NCI-H1694 treated with DMSO at 0.1 percent for 48 hours (cell line): Measurements from ENCODE around the gene ADARB1.

Experiments
- DNase-seq: peaks from one replicate; lab custom pipeline; 2025; lab: John Stamatoyannopoulos, UW

Gene ADARB1

DNA sequence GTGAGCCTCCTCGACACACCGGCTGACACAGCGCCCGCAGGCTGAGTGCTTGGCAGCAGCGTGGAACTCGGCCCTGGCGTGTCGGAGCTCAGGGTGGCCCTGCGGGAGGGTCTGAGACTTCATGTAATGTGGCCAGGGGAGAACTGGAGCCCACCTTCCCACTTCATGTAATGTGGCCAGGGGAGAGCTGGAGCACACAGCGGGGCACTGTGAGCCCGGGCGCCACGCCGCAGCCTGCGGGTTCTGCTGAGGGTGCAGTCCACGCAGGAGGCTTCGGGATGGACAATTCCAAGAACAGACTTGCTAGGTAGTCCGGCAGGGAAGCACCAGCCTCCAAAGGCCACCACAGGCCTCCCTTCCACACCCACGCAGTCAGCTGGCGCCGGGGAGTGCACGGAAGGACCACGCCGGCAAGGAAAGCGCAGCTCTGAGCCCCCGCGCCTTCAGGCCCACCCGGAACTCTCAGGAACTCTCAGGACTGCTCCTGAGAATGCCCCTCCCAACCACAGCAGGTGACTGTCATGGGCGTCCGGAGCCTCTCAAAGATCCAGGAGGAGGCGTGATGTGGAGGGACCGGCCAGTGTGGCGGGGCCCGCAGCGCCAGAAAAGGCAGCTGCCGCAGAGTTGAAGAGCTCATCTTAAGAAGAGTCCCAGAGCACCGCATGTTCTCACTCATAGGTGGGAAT lies 19.3 kb upstream of the ADARB1 start:
- DNase-seq: no peak

DNA sequence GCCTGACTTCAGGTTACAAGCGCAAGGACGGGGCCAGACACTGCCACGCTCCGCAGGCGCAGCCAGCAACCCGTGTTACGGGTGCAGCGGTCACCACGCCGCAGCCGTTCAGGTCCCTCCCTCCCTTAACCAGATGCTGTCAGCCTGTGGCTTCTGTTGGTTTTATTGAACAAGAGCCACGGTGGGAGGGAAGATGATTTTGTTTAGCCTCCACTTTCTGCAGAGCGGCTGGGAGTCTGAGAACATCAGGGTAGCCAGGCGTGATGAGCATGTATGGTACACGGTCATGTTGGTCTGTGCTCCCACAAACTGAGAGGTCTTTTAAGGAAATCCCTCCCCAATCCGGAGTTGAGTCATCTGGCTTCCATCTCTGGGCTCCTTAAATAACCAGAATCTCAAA lies 18.5 kb upstream of the ADARB1 start:
- DNase-seq: no peak

DNA sequence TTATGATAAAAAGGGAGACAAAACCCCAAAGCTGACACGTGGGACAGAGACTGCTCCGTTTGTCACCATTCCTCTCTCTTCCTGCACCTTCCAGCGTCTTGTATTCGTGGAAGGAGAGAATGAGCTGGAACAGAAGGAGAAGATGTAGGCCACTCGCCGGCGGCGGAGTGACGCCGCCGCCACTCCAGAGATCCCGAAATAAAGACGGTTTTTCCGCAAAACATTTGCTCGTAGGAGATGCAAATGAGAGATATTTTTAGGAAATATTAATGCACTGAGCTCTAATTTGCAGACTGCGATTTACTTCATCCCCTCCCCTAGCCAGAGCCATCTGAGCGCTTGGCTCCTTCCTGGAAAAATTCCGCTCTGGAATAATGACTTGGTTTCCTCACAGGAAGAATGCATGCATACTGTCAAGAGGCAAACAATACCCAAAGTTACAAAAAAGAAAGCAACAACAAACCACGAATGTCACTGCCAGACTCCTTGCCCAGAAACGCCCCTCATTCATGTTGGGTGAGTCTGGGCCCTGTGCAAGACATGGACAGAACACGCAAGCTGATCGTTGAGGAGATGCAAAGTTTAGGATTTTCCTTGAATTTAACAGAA lies 18.0 kb upstream of the ADARB1 start:
- DNase-seq: no peak

DNA sequence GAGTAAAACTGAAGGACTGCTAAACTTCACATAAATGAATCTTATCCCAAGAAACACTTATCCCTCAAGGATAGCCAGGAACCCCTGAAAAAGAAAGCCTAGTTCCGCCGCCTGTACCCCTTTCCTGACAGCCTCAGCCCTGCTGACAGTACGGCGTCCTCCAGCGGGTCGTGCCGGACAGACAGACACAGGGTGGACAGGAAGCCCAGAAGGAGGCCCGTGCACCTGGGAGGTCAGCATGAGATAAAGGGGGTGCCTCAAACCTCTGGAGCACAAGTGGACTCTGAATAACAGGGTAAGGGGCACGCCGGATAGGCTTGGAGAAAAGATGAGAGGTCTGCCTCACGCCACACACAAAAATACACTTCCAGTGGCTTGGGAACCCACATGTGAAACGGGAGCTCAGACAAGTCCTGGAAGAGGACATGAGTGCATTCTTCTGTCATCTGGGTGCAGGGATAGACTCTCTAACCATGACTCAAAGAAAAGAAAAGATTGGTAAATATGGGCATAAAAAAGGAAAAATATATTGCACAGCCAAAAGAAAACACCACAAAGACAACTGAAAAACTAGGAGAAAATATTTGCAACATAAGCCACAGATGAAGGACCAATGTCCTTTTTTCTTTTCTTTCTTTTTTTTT lies 17.3 kb upstream of the ADARB1 start:
- DNase-seq: no peak

DNA sequence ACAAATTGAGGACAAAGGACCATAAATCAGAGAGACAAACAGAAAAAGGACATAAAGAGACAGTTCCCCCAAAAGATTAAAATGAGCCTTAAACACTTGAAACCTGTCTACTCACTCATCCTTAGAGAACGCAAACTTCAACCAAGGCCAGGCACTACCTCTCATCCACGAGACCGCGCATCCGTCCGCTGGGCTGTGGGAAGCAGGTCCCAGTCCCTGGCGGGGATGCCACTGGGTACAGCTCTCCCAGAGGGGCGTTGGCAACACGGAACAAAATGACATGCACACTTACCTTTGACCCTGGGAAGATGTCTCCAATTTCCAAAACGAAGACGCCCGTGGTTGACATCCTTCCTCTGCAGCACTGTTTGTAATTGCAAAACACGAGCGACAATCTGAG lies 16.5 kb upstream of the ADARB1 start:
- no peak for DNase-seq

DNA sequence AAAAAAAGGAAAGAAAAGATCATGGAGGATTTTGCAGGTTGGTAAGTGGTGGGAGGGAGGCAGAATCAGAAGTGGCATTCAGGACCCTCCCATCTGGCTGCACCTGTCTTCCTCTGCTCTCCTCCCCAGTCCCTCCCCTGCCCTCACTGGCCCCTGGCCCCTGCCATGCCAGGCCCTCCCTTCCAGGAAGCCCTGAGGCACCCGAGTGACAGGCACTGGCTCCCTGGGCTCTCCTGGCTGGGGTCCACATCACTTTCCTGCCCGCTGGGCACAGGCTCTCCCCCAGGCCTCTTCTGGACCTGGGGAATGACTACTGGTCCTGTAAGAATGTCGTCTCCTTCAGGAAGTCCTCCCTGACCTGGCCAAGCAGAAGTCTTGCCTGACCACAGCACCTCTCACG lies 15.3 kb upstream of the ADARB1 start:
- DNase-seq: no peak

DNA sequence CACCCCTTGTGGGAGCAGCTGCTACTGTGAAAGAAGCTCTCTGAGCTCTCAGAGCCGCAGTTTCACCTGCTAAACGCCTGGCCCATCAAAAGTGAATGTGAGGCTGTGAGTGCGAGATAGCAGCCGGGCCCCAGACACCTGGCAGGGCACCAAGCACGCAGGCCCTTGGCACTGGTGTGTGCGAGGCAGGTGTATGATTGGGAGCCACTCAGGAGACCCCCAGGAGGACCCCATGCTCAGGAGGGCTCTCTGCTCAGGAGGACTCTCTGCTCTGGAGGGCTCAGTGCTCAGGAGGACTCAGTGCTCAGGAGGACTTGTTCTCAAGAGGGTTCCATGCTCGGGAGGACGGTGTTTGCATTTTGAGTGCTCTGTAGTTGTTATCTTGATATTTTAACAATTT lies 14.3 kb upstream of the ADARB1 start:
- DNase-seq: no peak

DNA sequence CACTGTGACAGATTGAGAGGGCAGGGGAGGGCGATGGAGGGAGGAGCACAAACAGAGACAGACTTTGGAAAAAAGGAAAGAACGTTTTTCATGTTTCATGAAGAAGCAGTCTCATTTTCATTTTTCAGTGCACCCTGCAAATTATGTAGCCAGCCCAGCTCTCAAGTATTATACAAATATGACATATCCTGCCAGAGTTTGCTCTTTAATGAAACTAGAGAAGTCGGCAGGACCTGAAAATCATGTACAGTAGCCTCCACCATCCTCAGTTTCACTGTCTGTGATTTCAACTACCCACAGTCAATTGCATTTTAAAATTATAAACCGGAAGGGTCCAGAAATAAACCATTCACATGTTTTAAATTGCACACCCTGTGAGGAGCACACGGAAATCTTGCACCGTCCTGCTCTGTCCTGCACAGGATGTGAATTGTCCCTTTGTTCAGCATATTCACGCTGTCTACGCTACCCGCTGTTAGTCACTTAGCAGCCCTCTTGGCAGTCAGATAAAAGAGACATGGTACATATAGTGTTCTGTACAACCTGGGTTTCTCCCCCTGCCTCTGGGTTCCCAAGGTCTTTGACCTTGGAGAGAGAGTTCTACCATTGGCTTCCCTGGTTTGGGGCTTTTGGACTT lies 13.6 kb upstream of the ADARB1 start:
- DNase-seq: no peak

DNA sequence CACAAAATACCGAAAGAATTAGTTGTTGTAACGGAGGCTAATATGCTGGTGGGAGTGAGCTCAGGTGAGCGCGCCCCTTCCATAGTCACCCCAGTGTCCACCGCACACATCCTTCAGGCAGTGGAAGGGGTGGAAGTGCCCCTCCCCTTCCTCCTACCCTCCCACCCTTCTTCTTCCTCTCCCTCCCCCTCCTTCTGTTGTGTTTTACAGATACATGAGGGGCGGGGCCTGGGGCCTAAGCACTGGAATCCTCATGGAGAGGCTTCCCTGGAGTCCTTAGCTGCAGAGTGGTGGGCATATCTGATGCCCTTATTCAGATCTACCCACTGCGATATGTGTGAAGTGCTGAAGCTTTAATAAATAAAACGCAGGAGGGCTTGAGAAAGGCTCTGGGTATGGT lies 10.3 kb upstream of the ADARB1 start:
- no peak for DNase-seq

DNA sequence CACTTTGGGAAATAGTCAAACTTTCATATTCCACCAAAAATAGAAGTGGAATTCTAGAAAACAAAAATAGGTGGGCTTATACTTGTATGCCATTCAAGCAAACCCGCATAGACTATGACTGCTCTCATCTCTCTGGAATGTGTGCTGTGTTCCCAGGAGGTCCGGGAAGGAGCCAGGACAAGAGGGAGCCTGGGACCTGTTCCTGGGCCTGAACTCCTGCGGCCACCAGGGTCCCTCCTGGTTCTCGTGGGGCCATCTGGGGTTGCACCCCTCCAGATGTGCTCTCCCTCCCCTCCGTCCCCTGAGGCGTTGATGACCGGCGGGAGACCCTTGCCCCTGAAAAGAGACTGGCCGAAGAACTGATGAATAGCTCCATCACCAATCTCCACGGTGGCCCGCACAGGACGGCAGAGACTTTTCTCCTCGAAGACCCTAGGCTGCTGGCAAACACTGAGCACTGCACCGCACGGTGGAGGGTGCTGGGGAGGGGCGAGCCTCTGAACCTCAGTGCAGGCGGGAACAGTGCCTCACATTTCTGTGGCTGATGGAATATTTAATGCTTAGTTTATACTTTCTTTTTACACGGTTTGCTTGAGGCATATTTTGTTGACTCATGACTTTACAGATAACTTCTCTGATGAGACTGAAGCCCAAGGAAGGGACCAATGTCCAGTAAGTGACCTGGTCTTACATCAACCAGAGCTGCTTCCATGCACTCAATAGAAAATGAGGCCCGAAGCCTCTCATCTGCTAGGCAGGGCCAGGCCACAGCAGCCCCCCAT lies 9.6 kb upstream of the ADARB1 start:
- no peak for DNase-seq

DNA sequence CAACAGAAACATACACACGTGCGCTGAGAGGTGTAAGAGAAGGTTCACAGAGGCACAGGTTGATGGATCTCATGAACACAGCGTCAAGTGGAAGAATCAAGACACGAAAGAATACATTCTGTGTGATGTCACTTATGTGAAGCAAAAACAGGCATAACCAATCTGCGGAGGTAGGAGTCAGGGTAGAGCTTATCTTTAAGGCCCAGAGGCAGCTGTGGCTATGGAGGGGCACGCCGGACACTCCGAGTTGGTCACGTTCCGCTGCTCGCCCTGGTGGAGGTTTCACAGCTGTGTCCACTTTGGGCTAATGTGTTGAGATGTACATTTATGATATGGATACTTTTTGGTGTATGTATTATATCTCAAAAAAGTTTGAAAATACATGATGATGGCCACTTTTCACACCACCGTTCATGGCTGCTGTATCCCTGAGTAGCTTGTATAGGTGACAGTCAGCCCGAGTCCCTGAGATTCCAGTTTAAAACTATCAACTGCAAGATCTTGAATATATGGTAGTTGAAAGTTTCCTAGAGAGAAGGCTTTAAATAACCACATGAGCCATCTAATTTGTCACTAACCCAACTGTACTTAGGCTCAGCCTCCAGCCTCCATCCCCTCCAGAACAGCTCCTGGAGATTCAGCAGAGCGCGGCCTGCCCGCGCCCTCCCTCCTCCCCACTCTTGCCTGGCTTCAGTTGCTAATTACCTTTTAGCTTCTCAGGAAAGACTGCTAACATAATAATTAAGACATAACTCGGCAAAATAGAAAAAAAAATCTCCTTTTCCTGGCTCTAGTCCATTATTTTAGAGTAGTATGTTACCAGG lies 6.7 kb upstream of the ADARB1 start:
- no peak for DNase-seq

DNA sequence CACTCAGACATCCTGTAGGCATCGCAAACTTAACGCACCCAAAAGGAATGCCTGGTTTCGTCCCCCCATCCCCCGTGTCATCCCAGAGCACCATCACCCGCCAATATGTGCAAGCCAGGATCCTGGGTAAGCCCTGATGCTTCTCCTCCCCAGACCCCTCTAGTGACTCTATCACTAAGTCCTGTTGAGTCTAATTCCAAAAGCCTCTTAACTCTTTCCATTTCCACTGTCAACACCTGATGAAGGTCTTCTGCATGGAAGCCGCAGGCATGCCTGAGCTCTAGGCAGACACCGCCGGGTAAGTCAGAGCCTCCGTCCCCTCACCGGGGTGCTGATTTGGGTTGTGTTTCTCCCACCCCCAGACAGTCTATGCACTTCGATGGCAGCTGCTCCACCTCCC lies 5.3 kb upstream of the ADARB1 start:
- DNase-seq: no peak

DNA sequence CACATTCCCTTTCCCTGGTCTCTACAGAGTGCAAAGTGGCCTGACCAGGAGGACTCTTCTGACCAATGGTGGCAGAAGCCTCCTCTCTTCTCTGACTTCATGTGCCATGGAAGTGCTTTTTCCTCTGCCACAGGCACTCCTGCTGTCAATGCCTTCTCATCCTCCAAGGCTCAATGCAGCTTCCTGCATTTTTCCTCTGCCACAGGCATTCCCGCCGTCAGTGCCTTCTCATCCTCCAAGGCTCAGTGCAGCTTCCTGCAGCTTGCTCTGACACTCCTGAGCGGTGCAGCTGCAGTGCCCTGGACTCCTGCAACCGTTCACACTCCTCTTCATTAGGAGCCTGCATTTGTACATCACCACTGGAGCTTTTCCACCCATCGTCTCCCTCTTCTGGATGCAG lies 4.7 kb upstream of the ADARB1 start:
- no peak for DNase-seq

DNA sequence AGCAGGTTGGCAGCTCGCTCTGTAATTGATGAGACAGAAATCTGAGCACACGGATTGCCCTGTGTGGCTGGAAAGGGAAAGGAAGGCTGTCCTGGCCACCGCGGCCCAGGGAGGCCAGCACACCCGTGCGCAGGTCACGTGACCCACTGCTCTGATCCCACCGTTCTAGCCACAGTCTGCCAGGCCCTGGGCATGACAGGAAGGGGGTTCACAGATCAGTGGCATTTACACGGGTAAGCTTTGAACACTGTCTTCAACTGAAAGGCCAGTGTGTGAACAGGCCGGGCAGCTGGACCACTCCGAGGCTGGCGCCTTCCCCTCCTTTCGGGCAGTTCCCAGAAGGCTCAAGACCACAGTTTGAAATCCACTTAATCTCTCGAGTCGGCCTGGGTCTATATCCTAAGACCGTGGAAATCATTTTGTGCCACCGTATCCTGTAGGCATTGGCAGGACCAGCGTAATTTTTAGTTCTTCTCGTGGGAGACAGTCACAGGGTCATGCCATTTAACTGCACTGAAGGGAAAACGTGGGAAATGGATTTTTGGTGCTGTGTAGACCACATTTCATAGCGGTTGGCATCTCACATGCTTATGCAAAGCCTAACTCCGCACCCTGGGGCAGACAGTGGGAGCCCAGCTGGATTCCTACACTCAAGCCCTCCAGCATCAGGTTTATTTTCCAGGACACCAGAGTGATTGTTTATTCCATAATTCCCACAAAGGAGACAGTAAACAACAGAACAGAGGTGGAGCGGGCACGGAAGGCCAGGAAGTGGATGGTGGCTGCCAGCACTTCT lies 3.1 kb upstream of the ADARB1 start:
- DNase-seq: no peak

DNA sequence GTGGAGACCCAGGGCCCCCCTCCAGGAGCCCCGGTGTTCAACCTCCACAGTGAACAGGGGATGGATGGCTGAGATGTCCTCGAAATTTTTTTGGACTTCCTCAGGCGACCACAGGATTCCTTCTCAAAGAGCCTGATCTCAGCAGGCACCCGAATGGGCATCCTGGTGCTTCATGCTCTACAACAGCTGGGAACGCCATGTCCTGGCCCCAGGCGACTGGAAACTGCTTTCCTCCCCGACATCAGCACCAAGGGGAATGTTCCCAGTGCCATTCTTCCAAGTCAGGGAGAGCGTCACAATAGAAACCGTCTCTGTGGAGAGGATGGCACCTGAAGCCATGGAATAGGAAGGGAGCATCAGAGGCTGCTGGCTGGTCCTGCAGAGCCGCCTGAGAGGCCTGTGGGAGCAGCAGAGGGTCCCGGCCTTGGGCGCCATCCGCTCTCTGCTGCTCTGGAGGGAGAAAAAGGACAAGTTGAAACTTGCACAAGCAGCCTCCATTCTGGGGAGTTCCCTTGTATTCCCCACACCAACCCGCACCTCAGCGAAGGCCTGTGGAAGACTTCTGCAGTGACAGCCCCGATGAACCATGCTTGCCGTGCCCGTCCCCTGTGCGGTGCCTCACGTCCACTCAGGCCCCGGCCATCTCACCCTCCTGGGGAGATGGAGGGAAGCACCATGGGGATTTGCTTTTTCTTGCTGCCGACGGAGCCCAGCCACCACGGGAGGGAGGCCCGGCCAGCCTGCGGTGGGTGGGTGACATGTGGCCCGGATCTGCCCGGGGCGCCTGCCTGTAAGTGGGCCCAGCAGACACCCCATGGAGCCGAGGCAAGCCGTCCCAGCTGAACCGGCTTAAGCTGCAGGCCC lies 2.3 kb upstream of the ADARB1 start:
- DNase-seq: no peak

DNA sequence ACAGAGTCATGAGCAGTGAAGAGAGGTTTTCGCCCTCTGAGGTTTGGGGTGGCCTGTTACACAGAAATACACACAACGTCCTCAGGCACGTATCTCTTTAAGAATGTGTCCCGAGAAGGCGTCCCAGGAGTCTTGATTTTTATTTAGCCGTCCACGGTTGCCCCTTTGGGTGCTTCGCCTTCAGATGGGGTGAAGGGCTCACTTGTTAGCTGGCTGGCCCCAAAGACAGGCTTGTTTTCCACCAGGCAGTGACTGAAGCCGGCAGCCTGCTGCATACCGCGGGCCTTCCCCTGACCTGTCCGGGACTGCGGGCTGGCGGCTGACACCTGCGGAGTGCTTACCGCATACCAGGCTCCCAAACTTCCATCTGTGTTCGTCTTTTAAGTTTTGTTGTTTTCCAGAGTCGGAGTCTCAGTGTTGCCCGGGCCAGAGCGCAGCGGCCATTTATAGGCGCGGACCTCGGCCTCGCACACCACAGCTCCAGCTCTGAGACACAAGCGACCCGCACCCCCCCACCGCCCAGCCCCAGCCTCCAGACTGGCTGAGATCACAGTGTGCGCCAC lies 1.6 kb upstream of the ADARB1 start:
- no peak for DNase-seq

DNA sequence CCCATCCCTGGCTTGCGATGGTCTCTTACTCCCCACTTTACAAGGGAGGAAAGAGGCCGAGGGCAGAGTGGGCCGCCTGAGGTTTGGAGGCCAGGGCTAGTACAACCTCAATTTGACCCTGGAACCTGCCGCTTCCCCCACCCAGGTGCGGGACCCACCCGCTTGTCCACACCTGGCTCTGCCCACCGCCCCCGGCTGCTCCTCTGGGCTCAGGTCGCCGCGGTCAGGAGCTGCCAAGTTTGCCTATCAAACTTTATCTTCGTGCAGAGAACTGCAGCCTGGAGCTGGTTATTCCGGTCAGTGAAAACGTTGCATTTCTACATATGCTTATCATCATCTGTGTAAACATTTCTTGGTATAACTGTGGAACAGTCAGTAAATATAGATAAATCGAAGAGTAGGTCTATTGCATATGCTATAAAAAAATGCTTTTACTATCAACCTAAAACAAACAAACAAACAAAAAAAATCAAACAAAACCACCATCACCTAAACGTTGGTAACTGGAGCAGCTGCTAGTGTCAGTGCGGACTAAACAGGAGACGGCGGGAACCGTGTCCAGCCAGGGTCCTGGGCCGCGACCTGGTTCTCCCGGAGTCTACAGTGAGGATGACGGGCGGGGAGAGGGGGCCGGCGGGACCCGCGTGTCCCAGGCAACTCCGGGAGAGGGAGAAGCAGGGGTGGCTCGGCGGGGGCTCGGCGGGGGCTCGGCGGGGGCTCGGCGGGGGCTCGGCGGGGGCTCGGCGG lies 906 bp upstream of the ADARB1 start:
- DNase-seq: no peak

DNA sequence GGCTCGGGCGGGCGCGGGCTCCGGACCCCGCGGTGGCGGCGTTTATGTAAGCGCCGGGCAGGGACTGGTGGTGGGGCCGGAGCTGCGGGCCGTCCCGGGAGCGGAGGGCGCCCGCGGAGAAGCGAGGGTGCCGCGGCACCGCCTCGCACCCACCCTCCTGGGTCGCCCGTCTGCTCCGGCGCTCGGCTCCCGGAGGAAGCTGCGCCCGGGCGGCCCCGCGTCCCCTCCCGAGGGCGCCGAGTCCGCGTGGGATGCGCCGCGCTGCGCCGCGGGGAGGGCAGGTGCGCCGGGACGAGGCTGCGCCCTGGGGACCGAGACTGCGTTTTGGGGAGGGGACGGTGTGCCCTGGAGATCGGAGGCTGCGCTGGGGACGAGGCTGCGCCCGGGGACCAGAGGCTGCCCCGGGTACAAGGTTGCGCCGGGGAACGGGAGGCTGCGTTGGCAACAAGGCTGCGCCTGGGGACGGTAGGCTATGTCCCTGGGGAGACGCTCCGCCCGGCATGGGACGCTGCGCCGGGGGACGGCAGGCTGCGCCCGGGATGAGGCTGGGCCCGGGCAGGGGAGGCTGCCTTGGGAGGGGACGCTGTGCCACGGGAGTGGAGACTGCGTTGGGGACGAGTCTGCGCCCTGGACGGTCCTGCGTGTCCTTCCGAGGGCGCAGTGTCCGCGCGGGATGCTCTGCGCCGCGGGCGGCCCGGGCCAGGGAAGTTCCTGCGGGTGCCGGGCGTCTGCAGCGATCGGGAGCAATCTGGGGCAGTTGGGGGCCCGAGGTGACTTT lies 627 bp downstream of the ADARB1 start:
- DNase-seq: no peak
